ENCODE results near the gene HMGXB4. TPM values are rescaled to one million over a fixed set of nuclear protein-coding genes. Genes with fewer than 3 reads are reported as not detected.

The HMGXB4 gene
- polyA plus RNA-seq, 1 donor: 13.7 TPM

DNA sequence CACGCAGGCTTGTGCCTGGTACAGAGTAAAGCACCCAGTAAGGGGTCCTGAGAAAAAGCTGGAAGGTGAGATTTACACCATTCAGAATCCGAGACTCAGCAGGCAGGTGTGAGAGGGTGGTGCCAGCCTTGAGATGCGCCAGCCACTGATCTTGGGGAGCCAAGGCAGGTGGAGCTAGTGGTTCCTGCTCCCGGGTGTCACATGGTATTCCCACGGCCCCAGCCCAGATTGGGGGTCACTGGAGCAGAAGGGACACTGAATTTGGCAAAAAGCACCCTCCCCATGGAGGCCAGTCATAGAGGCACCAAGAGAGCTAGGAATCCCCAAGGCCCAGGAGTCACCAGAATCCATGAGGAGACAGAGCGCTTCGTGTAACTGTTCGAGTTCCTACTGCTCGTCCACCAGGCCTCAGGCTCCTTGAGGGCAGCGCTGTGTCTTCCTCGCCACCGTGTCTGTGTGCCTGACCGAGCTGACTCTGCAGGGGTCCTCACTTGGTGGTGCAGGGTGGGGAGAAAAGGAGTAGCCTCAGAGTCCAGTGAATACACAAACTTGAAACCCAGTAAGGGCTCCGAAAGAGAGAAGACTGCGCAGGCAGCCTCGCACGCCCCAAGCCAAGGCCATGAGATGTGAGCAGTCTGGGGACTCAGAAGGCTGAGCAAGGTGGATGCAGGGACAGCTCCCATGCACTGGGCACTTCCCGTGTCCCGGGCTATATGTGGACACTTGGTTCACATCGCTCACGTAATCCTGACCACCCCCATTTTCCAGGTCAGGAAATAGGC is 70.6 kb downstream of the HMGXB4 start:
- DNase-seq: no peak

- DNase-seq: no peak
Observed at GRCh38 chr22:35328472-35328885, 71.2 kb downstream of the HMGXB4 start.

DNA sequence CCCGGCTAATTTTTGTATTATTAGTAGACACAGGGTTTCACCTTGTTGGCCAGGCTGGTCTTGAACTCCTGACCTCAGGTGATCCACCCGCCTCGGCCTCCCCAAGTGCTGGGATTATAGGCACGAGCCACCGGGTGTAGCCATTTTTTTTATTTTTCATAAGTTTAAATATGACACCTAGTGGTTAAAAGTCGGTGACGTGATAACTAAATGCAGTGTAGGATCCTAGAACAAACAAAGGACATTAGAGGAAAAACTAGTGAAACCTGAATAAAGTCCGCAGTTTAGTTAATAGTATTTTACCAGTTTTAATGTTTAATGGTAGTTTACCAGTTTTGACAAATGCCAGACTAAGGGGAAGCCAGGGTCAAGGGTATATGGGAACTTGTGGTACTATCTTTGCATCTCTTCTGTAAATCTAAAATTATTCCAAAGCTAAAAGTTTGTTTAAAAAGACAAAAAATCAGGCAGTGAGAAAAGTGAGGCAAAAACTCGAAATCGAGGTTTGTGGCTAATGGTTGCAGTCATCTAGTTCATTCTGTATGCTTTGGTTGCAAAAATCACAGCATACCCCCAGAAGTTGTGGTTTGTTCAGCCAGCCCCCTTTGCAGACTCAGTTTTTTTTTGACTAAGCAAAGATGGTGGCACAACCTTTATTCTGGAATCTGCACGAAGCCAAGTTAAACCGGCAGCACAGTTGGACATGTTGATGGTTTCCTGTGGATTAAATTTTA is 72.0 kb downstream of the HMGXB4 start:
- no peak for DNase-seq

DNA sequence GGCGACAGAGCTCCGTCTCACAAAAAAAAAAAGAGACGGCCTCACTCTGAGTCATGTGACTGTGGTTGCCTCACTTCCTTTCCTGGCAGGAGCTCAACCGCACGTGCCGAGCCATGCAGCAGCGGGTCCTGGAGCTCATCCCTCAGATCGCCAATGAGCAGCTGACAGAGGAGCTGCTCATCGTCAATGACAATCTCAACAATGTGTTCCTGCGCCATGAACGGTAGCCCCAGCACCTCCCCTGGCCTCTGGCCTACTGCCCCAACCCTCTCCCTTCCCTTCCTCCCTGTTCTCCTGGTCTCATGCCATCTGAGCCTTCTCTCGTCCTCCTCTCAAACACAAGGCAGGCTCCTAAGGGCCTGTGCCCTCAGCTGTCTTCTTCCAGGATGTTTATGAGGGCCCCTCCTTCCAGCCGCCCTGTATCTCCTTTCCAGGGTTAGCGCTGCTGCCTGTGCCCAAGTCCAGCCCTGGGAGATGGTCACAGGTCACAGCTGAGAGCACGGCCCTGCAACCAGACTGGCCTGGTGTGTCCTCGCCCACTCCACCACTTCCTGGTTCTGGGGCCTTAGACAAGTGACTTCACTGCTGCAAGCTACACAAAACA is 73.1 kb downstream of the HMGXB4 start:
- peak; percentile 58 for DNase-seq

DNA sequence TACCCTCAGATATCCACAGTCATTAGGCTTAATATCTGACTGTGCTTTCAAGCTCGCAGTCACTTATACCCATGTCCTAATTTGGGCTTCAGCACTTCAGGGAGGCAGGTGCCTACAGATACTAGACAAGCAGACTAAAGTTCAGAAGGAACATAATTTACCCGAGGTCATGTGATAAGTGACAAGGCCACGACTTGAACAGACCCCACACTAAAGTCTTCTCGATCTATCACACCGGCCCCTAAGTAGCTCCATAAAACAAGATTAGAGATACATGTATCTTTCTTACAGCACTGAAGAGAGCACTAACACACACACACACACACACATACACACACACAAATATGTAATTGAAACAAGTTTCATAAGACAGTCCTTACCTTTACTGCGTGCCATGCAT is 75.0 kb downstream of the HMGXB4 start:
- DNase-seq: no peak

GRCh38 chr22:35333220-35333619 is 75.9 kb downstream of the HMGXB4 start:
- no peak for DNase-seq

DNA sequence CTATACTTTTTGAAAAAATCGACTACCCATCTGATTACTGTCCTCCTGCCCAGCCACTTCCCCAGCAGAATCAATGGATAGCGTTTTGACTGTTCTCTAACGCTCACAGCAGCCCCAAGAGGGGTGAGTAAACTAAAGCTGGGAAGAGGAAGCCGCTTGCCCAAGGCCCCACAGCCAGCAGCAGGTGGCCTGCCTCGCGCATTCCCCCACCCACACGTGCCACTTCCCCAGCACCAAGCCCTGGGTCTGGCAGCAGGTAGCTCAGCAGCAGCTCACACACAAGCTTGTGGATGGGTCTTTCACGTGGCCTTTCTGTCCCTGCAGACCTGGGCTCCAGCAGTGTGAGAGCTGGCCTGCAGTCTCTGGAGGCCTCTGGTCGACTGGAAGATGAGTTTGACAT is 76.7 kb downstream of the HMGXB4 start:
- DNase-seq: no peak

GRCh38 chr22:35335468-35335867 is 78.2 kb downstream of the HMGXB4 start:
- DNase-seq: no peak

DNA sequence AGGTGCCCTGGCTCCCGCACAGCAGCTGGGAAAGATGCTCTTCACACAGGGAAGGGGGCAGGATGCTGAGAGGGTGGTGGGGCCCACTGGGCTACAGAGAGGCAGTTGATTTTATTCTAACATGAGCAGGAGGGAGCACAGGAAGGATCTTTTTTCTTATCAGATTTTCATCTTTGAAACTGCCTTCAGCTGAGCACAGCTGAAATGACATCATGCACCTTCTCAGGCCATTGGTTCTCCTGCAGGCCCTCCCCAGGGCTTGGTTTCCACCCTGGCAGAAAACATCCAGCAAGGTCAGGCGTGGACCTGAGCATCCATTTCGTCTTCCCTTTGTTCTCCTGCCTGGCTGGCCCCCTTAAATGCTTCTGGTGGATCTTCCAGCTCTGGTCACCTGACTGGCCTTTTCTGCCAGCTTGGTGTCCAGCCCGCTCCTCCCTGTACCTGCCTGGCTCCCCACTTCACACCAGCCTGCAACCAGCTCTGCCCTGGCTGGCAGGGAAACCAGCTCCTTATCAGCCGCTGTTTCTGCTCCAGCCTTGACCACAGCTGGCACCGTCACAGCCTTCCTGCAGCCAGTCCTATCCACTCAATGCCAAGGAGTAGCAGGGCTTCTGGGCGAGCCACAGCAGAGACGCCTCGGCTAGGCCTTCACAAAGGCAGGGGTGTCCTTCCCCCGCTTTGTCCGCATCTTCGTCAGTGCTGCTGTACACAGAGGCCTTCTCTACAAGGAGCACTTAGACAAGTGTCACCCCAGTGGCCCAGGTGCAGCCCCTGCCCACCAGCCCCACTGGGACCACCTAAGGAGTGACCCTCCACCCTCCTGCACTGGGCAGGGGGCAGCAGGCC is 78.9 kb downstream of the HMGXB4 start:
- DNase-seq: no peak

GRCh38 chr22:35337932-35338331 is 80.6 kb downstream of the HMGXB4 start:
- no peak for DNase-seq

GRCh38 chr22:35341090-35341874 is 84.0 kb downstream of the HMGXB4 start:
- DNase-seq: no peak

DNA sequence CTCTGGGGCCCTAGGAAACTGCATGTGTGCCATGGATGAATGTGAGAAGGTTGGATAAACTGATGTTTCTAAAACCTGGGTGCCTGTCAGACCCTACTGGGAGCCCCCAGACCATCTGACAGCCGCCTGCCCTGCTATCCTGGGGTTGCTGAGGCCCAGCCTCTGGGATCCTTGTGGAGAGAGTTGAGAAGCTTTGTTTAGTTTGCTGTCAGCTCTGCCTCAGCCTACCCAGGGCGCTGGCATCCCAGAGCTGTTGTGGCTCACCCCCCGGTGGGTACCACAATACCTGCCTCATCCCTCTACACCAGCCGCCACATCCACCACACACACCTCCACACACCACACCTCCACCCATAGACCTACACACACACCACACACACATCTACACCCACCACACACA is 85.1 kb downstream of the HMGXB4 start:
- no peak for DNase-seq

DNA sequence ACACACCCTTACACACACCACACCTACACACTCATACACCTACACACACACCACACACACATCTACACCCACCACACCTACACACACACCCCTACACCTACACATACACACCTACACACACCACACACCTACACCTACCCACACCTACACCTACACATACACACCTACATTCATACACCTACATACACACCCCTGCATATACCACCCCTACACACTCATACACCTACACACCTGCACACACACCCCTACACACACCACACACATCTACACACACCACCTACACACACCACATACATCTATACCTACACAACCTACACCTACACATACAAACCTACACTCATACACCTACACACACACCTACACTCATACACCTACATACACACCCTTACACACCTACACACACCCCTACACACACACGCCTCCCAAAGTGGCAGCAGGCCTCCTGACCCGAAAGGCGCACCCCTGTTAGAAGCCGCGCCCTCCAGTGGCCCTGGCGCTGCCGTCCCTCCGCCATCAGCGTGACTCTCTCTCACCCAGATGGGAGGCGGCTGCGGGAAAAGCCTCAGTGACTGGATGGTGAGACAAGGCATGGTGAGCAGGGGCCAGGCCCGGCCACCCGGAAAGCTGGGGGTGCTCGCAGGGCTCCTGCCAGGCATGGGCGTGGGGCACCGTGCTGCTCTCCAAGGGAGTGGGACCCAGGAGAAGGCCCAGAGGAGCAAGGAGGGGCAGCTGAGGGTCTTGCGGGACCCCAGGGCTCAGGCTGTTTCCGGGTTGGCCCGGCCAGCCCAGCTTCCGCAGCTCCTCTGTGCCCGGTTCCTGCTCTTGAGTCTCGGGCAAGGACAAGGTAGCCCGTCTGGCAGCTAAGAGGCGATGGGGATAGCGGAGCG is 86.6 kb downstream of the HMGXB4 start:
- DNase-seq: no peak

- no peak for DNase-seq
Observed at GRCh38 chr22:35344956-35345690, 87.8 kb downstream of the HMGXB4 start.

Other genes with a start within 250 kb of the HMGXB4 start
- not detected for gene ISX, start 191.3 kb upstream of the HMGXB4 start, polyA plus RNA-seq (ENCODE audit: insufficient read length)
- 35.6 TPM for gene TOM1, start 42.4 kb downstream of the HMGXB4 start, polyA plus RNA-seq (ENCODE audit: insufficient read length)
- gene HMOX1, start 123.6 kb downstream of the HMGXB4 start, polyA plus RNA-seq (ENCODE audit: insufficient read length): 18.1 TPM
- gene MCM5, start 142.6 kb downstream of the HMGXB4 start, polyA plus RNA-seq (ENCODE audit: insufficient read length): 34.3 TPM

Data from hindlimb muscle (tissue), 1 donor.